ENCODE measurements around the gene TMA7.

GRCh38 chr3:48411041-48411588 lies 28.9 kb upstream of the TMA7 start:
- no peak for TF ChIP-seq POLR2A (IDR thresholded peaks at IDR 0.05; ENCODE audit: low read depth, low read length)
- TF ChIP-seq POLR2AphosphoS5 (IDR thresholded peaks at IDR 0.05; ENCODE audit: low read depth, low read length) = no peak
- TF ChIP-seq TAF1 (IDR thresholded peaks at IDR 0.05; ENCODE audit: borderline replicate concordance, low read depth, low read length) = no peak

Measured in GM12892 (cell line).